ENCODE results near the gene LMNTD1. TPM values are rescaled to one million over a fixed set of nuclear protein-coding genes. Genes with fewer than 3 reads are reported as not detected.

Gene LMNTD1
- total RNA-seq, 1 experiment from 2014 or later: not detected

DNA sequence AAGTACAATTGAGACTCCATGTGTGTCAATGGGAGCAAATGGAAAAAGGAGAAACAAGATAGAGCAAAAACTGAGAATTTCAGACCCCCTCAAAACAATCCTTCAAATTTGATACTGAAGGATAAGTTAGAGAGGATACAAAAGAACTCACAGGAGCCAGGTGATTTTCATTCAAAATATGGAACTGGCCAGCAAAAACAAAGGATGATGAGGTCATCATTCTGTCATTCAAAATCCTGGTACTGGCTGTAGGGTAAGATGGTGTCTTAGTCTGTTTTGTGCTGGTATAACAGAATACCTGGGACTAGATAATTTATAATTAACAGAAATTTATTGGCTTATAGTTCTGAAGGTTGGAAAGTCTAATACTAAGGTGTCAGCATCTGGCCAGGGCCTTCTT is 80.6 kb downstream of the LMNTD1 start:
- H3K27me3 Mint-ChIP-seq (ENCODE audit: low read depth): no peaks in the 10 kb centered on the region
- DNase-seq (ENCODE audit: low spot score) (no peak), ATAC-seq (no peak)
- no peak overlapping the region for H3K4me3 Mint-ChIP-seq
- ChIA-PET POLR2A (interaction anchor here (0.6 kb wide), 1 partner anchor 220 kb away, joined by 3 read pairs; no protein-coding TSS in a partner anchor), CTCF (no interaction called here)
- H3K9me3 Mint-ChIP-seq: peaks cover 3% of the 10 kb centered on the region; the same call in 1 of the 2 replicates
- peaks cover 5% of the 10 kb centered on the region; the same call in 1 of the 2 replicates for H3K4me1 Mint-ChIP-seq
- no peaks in the 10 kb centered on the region for H3K36me3 Mint-ChIP-seq
- H3K27ac Mint-ChIP-seq: no peak overlapping the region
- TF ChIP-seq GRHL2 (CRISPR knock-in tag; IDR thresholded peaks at IDR 0.05; ENCODE audit: insufficient replicate concordance, severe bottlenecking): no peak
- TF ChIP-seq, protein P1, sequence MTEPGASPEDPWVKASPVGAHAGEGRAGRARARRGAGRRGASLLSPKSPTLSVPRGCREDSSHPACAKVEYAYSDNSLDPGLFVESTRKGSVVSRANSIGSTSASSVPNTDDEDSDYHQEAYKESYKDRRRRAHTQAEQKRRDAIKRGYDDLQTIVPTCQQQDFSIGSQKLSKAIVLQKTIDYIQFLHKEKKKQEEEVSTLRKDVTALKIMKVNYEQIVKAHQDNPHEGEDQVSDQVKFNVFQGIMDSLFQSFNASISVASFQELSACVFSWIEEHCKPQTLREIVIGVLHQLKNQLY (CRISPR knock-in tag; IDR thresholded peaks at IDR 0.05): no peak
- TF ChIP-seq, protein P2, sequence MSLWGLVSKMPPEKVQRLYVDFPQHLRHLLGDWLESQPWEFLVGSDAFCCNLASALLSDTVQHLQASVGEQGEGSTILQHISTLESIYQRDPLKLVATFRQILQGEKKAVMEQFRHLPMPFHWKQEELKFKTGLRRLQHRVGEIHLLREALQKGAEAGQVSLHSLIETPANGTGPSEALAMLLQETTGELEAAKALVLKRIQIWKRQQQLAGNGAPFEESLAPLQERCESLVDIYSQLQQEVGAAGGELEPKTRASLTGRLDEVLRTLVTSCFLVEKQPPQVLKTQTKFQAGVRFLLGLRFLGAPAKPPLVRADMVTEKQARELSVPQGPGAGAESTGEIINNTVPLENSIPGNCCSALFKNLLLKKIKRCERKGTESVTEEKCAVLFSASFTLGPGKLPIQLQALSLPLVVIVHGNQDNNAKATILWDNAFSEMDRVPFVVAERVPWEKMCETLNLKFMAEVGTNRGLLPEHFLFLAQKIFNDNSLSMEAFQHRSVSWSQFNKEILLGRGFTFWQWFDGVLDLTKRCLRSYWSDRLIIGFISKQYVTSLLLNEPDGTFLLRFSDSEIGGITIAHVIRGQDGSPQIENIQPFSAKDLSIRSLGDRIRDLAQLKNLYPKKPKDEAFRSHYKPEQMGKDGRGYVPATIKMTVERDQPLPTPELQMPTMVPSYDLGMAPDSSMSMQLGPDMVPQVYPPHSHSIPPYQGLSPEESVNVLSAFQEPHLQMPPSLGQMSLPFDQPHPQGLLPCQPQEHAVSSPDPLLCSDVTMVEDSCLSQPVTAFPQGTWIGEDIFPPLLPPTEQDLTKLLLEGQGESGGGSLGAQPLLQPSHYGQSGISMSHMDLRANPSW (CRISPR knock-in tag; conservative IDR thresholded peaks at IDR 0.05; ENCODE audit: low read depth): no peak

DNA sequence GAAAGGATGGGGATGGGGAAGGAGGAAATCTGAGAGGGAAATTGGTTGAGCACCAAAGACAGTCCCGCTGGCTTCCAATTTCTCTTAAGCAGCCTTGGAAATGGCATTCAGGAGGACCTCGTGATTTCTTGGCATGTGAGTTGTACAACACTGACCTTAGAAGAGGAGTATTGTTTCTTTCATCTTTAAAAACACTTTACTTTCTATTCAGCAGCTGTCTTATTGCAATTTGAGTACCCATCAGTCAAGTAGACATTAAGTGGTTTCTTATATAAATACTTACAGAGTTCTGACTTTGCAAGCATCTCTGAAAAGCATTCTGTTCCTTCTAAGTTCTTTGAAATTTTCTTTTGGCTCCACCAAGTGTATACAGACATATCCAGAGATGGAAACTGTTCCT is 83.2 kb downstream of the LMNTD1 start:
- Mint-ChIP-seq H3K27ac (no peak overlapping the region), H3K27me3 (ENCODE audit: low read depth) (peaks cover 3% of the 10 kb centered on the region; the same call in 1 of the 2 replicates), H3K4me3 (no peak overlapping the region), H3K4me1 (peaks cover 5% of the 10 kb centered on the region; the same call in 1 of the 2 replicates), H3K9me3 (peaks cover 9% of the 10 kb centered on the region), H3K36me3 (no peaks in the 10 kb centered on the region)
- TF ChIP-seq, protein P3, sequence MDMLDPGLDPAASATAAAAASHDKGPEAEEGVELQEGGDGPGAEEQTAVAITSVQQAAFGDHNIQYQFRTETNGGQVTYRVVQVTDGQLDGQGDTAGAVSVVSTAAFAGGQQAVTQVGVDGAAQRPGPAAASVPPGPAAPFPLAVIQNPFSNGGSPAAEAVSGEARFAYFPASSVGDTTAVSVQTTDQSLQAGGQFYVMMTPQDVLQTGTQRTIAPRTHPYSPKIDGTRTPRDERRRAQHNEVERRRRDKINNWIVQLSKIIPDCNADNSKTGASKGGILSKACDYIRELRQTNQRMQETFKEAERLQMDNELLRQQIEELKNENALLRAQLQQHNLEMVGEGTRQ (CRISPR knock-in tag; IDR thresholded peaks at IDR 0.05): no peak
- TF ChIP-seq, protein P1 (CRISPR knock-in tag; IDR thresholded peaks at IDR 0.05): no peak
- TF ChIP-seq, protein P4, sequence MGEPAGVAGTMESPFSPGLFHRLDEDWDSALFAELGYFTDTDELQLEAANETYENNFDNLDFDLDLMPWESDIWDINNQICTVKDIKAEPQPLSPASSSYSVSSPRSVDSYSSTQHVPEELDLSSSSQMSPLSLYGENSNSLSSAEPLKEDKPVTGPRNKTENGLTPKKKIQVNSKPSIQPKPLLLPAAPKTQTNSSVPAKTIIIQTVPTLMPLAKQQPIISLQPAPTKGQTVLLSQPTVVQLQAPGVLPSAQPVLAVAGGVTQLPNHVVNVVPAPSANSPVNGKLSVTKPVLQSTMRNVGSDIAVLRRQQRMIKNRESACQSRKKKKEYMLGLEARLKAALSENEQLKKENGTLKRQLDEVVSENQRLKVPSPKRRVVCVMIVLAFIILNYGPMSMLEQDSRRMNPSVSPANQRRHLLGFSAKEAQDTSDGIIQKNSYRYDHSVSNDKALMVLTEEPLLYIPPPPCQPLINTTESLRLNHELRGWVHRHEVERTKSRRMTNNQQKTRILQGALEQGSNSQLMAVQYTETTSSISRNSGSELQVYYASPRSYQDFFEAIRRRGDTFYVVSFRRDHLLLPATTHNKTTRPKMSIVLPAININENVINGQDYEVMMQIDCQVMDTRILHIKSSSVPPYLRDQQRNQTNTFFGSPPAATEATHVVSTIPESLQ (CRISPR knock-in tag; IDR thresholded peaks at IDR 0.05): no peak
- no peak for TF ChIP-seq ZBTB21 (CRISPR knock-in tag; IDR thresholded peaks at IDR 0.05; ENCODE audit: borderline replicate concordance)
- TF ChIP-seq SMAD3 (CRISPR knock-in tag; IDR thresholded peaks at IDR 0.05; ENCODE audit: borderline replicate concordance): no peak
- TF ChIP-seq, protein P5, sequence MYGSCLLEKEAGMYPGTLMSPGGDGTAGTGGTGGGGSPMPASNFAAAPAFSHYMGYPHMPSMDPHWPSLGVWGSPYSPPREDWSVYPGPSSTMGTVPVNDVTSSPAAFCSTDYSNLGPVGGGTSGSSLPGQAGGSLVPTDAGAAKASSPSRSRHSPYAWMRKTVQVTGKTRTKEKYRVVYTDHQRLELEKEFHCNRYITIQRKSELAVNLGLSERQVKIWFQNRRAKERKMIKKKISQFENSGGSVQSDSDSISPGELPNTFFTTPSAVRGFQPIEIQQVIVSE (CRISPR knock-in tag; IDR thresholded peaks at IDR 0.05; ENCODE audit: borderline replicate concordance): no peak
- ChIA-PET CTCF (no interaction called here), POLR2A (interaction anchor here (1.0 kb wide), 1 partner anchor 11 kb away, joined by 3 read pairs; no protein-coding TSS in a partner anchor)
- ATAC-seq (no peak), DNase-seq (ENCODE audit: low spot score) (no peak)

DNA sequence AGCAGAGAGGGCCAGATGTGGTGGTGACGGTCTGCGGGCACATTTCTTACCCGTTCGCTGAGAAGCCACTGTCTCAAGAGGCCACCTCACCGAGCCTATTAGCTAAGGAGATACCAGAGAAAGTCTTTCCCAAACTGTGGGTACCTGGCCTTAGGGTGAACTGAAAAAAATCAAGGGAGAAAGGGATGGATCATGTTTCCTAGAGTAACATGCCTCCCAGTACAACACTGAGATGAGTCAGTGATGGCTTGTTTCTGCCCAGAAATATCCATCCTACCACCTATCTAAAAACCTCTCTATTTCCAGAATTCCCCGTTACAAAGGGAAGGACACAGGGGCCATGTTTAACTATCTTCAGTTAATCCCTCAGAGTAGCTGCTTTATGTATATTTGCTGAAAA is 83.7 kb downstream of the LMNTD1 start:
- H3K36me3 Mint-ChIP-seq: no peaks in the 10 kb centered on the region
- no peak overlapping the region for H3K4me3 Mint-ChIP-seq
- H3K27ac Mint-ChIP-seq: no peak overlapping the region
- DNase-seq (ENCODE audit: low spot score) (no peak), ATAC-seq (no peak)
- H3K27me3 Mint-ChIP-seq (ENCODE audit: low read depth): peaks cover 3% of the 10 kb centered on the region; the same call in 1 of the 2 replicates
- ChIA-PET POLR2A (interaction anchor here (1.0 kb wide), 1 partner anchor 11 kb away, joined by 3 read pairs; no protein-coding TSS in a partner anchor), CTCF (no interaction called here)
- H3K9me3 Mint-ChIP-seq: peaks cover 9% of the 10 kb centered on the region
- peaks cover 5% of the 10 kb centered on the region; the same call in 1 of the 2 replicates for H3K4me1 Mint-ChIP-seq
- no peak for TF ChIP-seq FOXK1 (CRISPR knock-in tag; IDR thresholded peaks at IDR 0.05)
- TF ChIP-seq ZNF219 (CRISPR knock-in tag; IDR thresholded peaks at IDR 0.05; ENCODE audit: borderline replicate concordance): no peak
- no peak for TF ChIP-seq ZNF416 (CRISPR knock-in tag; IDR thresholded peaks at IDR 0.05)
- TF ChIP-seq, protein P6, sequence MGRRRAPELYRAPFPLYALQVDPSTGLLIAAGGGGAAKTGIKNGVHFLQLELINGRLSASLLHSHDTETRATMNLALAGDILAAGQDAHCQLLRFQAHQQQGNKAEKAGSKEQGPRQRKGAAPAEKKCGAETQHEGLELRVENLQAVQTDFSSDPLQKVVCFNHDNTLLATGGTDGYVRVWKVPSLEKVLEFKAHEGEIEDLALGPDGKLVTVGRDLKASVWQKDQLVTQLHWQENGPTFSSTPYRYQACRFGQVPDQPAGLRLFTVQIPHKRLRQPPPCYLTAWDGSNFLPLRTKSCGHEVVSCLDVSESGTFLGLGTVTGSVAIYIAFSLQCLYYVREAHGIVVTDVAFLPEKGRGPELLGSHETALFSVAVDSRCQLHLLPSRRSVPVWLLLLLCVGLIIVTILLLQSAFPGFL (CRISPR knock-in tag; IDR thresholded peaks at IDR 0.05; ENCODE audit: borderline replicate concordance): no peak
- no peak for TF ChIP-seq HMGA2 (CRISPR knock-in tag; IDR thresholded peaks at IDR 0.05)
- TF ChIP-seq NR1H2 (CRISPR knock-in tag; IDR thresholded peaks at IDR 0.05): no peak
- no peak for TF ChIP-seq RORB (CRISPR knock-in tag; IDR thresholded peaks at IDR 0.05)
- TF ChIP-seq, protein P7, sequence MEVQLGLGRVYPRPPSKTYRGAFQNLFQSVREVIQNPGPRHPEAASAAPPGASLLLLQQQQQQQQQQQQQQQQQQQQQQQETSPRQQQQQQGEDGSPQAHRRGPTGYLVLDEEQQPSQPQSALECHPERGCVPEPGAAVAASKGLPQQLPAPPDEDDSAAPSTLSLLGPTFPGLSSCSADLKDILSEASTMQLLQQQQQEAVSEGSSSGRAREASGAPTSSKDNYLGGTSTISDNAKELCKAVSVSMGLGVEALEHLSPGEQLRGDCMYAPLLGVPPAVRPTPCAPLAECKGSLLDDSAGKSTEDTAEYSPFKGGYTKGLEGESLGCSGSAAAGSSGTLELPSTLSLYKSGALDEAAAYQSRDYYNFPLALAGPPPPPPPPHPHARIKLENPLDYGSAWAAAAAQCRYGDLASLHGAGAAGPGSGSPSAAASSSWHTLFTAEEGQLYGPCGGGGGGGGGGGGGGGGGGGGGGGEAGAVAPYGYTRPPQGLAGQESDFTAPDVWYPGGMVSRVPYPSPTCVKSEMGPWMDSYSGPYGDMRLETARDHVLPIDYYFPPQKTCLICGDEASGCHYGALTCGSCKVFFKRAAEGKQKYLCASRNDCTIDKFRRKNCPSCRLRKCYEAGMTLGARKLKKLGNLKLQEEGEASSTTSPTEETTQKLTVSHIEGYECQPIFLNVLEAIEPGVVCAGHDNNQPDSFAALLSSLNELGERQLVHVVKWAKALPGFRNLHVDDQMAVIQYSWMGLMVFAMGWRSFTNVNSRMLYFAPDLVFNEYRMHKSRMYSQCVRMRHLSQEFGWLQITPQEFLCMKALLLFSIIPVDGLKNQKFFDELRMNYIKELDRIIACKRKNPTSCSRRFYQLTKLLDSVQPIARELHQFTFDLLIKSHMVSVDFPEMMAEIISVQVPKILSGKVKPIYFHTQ (CRISPR knock-in tag; IDR thresholded peaks at IDR 0.05): no peak
- no peak for TF ChIP-seq FOXJ3 (CRISPR knock-in tag; IDR thresholded peaks at IDR 0.05; ENCODE audit: borderline replicate concordance)
- TF ChIP-seq, protein P8, sequence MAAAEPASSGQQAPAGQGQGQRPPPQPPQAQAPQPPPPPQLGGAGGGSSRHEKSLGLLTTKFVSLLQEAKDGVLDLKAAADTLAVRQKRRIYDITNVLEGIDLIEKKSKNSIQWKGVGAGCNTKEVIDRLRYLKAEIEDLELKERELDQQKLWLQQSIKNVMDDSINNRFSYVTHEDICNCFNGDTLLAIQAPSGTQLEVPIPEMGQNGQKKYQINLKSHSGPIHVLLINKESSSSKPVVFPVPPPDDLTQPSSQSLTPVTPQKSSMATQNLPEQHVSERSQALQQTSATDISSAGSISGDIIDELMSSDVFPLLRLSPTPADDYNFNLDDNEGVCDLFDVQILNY (CRISPR knock-in tag; IDR thresholded peaks at IDR 0.05): no peak

All from WTC11 (cell line).